Pancreas (tissue), 10 donors: ENCODE measurements around the gene GNAQ. TPM values are rescaled to one million over a fixed set of nuclear protein-coding genes. Genes with fewer than 3 reads are reported as not detected.
A peak's percentile ranks its signal among the peaks of the same experiment; 100 is the strongest.

Source experiments
- ATAC-seq, 4 donors: fragments of 200-7000 bp; cut with Tn5 transposase; one replicate each; pipeline versions ENCODE4 v1.8.0 to v1.9.1; 2020; ENCODE audit warnings: mild to moderate bottlenecking in 4 of 4, moderate library complexity in 4 of 4
- DNase-seq, 6 donors: peaks; one replicate each; pipeline ENCODE4 v3.0.0-alpha.2; 2020
- FAIRE-seq: peaks from 2 replicates; lab custom pipeline; 2012; peaks lifted over from hg19 to GRCh38; lab: Jason Lieb, UNC
- H3K27ac ChIP-seq, 4 donors: fragments of 200-600 bp; sonication (generic); 1 replicate in 3 of 4; 2 replicates in 1 of 4; pipeline versions ENCODE4 v1.5.0 to v1.8.0; 2020
- H3K27me3 ChIP-seq, 4 donors: fragments of 200-600 bp; one replicate each; pipeline ENCODE4 v1.8.0; 2021
- H3K36me3 ChIP-seq, 3 donors: fragments of 200-600 bp; sonication (generic) in 1 of 3; one replicate each; pipeline versions ENCODE4 v1.5.0 to v1.8.0; 2020 to 2021
- H3K4me1 ChIP-seq, 3 donors: fragments of 200-600 bp; one replicate each; pipeline ENCODE4 v1.8.0; 2021
- H3K4me3 ChIP-seq, 4 donors: fragments of 200-600 bp; sonication (generic) in 2 of 4; one replicate each; pipeline versions ENCODE4 v1.5.0 to v1.8.0; 2020 to 2021
- H3K9me3 ChIP-seq, 4 donors: fragments of 200-600 bp; one replicate each; pipeline ENCODE4 v1.8.0; 2021
- whole genome bisulfite sequencing, 2 donors: extraction: QIAGEN DNeasy Blood & Tissue Kit; methylation state at CpG; one replicate each; pipeline ENCODE4 v1.1.7; 2013; 5-methylcytosine and 5-hydroxymethylcytosine counted together
- intact Hi-C, 3 donors: fragments of 100-400 bp; cut with DNase I; formaldehyde crosslinking; loops; one replicate each; pipeline versions ENCODE4 v1.11.1 to v1.14.2; 2022
- polyA plus RNA-seq, 2 donors: library from polyadenylated mRNA; stranded (reverse); fragments of 200-250 nt; gene quantifications; one replicate each; pipeline ENCODE4 v1.2.3, GENCODE V29; 2013
- total RNA-seq, 6 donors: library from RNA; stranded (reverse); fragmentation: NEBNext Ultra II Directional in 4 of 6; extraction: Animal tissue kit (Norgen Biotek cat#: 25700) in 4 of 6; gene quantifications; one replicate each; pipeline versions ENCODE4 v1.2.1 to v1.2.4, GENCODE V29; 2021 to 2023
- TF ChIP-seq, protein P1 (sequence below), 4 donors: fragments of 200-600 bp; sonication (generic) in 3 of 4; IDR thresholded peaks; one replicate each; pipeline versions ENCODE4 v1.5.0 to v1.8.0; 2021; ENCODE audit warnings: antibody characterized with exemption in 4 of 4
- donor health status: healthy with polysubstance abuse.
- donor health status: DM: no; HTN: no; CAD: no; lungs with moderate emphysema.
- donor health status: DM: no; HTN: no; CAD: no.
- donor health status: control.
- donor health status: control.
- donor health status: Bipolar disorder and iron deficiency.
- donor health status: DM: yes; HTN: yes; CAD: no.
- donor health status: DM: no; HTN: no; CAD: no.
- donor health status: DM: no; HTN: no; CAD: no.
- donor health status: DM: yes; HTN: yes; CAD: no.

The GNAQ gene
- total and polyA plus RNA-seq, 8 donors, result 6.7 to 33.8 (median 18.2) TPM

GRCh38 chr9:77825361-77825760, 206.2 kb downstream of the GNAQ start:
- H3K36me3 ChIP-seq, result no peaks in the 10 kb centered on the region
- FAIRE-seq, result no peak
- no peaks in the 10 kb centered on the region for H3K9me3 ChIP-seq
- H3K27me3 ChIP-seq, result no peaks in the 10 kb centered on the region
- TF ChIP-seq, protein P1, sequence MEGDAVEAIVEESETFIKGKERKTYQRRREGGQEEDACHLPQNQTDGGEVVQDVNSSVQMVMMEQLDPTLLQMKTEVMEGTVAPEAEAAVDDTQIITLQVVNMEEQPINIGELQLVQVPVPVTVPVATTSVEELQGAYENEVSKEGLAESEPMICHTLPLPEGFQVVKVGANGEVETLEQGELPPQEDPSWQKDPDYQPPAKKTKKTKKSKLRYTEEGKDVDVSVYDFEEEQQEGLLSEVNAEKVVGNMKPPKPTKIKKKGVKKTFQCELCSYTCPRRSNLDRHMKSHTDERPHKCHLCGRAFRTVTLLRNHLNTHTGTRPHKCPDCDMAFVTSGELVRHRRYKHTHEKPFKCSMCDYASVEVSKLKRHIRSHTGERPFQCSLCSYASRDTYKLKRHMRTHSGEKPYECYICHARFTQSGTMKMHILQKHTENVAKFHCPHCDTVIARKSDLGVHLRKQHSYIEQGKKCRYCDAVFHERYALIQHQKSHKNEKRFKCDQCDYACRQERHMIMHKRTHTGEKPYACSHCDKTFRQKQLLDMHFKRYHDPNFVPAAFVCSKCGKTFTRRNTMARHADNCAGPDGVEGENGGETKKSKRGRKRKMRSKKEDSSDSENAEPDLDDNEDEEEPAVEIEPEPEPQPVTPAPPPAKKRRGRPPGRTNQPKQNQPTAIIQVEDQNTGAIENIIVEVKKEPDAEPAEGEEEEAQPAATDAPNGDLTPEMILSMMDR (IDR thresholded peaks at IDR 0.05), result no peak
- H3K4me3 ChIP-seq, result no peak overlapping the region
- intact Hi-C loops, result no loop called here
- no peak for ATAC-seq
- WGBS, 2 donors, result 96 to 99% methylated on average over 4 of the region's 4 CpGs
- no peak for DNase-seq
- no peak overlapping the region for H3K27ac ChIP-seq
- H3K4me1 ChIP-seq, result peaks cover 0 to 10% (median 7%) of the 10 kb centered on the region in 3 donors

DNA sequence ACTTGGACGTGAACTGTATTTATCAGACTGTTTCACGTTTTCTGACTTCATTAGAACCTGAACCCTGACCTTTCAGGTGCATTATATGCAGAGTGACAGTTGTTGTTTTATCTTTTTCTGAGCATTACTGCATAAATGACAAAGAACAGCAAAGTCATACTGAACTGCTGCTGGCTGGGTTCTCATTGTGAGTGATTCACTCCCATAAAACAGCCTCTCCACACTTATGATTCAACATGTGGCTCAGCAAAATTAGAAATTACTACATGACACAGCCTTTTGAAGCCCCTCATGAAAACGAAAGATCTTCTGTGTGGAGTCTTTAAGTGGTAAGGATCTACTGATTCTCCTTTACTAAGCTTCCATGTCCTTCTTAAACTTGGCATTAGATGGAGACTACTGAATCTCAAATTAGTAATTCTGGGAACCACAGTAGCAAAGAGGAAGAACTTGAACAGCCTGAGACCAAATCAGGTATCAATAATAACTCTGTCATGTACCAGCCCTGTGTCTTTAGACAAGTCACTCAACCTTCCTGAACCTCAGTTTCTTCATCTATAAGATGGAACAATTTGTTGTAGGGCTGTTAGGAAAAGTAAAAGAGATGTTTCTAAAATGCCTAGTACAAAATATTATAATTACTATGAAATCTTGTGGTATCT, 211.2 kb downstream of the GNAQ start:
- ATAC-seq (peak in 2 of 4 donors; percentile 29 to 43), DNase-seq (no peak), FAIRE-seq (no peak)
- Histone ChIP-seq H3K4me3 (no peak overlapping the region), H3K9me3 (no peaks in the 10 kb centered on the region), H3K27ac (no peak overlapping the region), H3K36me3 (no peaks in the 10 kb centered on the region), H3K27me3 (no peaks in the 10 kb centered on the region), H3K4me1 (no peaks in the 10 kb centered on the region)
- intact Hi-C loops, result no loop called here
- TF ChIP-seq, protein P1 (IDR thresholded peaks at IDR 0.05), result no peak
- 54 to 66% methylated on average over 3 of the region's 3 CpGs for WGBS, 2 donors

DNA sequence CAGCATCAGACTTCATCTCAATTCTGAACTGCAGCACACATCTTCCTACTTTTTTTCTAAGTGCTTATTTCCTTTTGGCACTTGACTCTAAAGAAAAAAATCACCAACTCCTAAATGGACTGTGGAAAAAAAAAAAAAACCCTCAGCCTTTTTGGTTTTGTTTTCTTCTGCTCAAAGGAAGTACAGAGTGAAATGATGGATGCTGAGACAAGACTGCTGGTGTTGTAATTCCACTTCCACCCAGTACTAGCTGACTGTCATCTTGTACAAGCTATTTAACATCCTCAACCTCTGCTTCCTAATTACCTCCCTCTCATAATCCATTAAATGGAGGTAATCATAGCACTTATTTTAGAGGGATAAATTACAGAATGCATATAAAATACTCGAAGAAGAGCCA, 212.0 kb downstream of the GNAQ start:
- Histone ChIP-seq H3K4me1 (no peaks in the 10 kb centered on the region), H3K4me3 (no peak overlapping the region), H3K27me3 (no peaks in the 10 kb centered on the region), H3K9me3 (no peaks in the 10 kb centered on the region), H3K36me3 (no peaks in the 10 kb centered on the region), H3K27ac (no peak overlapping the region)
- intact Hi-C loops, result no loop called here
- ATAC-seq, result peak in 3 of 4 donors; percentile 19 to 58 (median 36)
- TF ChIP-seq, protein P1 (IDR thresholded peaks at IDR 0.05), result no peak
- no peak for DNase-seq
- no peak for FAIRE-seq
- WGBS, 2 donors, result 75 to 78% methylated on average over 1 of the region's 1 CpG

DNA sequence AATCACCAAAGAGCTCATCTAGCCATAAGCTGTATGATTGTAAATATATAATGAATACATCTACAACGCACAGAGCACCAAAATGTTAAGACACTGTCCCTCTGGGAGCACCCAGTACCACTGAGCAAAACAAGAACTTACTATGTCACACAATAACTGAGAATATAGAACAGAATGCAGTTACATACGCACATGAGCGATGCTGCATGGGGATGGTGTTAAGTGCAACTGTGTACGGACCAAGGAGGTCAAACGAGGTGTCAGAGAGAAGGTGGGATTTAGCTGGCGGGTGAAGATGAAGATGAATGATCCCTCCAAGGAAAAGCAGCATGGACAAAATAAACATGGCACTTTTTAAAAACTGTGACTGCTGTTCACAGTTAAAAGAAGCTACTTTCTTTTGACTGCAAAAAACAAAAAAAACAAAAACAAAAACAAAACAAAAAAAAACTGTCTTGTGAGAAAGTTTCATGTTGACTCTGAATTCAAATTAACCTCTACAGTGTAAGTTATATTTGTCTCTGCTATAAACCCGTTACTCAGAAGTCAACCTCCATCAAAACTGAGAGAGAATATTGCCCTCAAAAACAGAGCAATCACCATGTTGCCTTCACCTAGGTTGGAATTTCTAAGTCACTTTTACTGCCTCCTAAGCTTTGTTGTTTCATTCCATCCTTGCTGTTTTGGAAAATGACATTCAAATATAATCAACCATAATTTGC, 213.9 kb downstream of the GNAQ start:
- DNase-seq, result no peak
- no peaks in the 10 kb centered on the region for H3K27me3 ChIP-seq

More for the DNA sequence above, 213.9 kb downstream of the GNAQ start:
- 94 to 95% methylated on average over 7 of the region's 7 CpGs for WGBS, 2 donors
- TF ChIP-seq, protein P1 (IDR thresholded peaks at IDR 0.05), result no peak
- Histone ChIP-seq H3K4me3 (no peak overlapping the region), H3K27ac (no peak overlapping the region), H3K9me3 (no peaks in the 10 kb centered on the region), H3K36me3 (no peaks in the 10 kb centered on the region), H3K4me1 (no peaks in the 10 kb centered on the region)
- FAIRE-seq (no peak), ATAC-seq (no peak)
- intact Hi-C loops, result no loop called here
